K562 (cell line): ENCODE results near the gene WDR64. TPM values are rescaled to one million over a fixed set of nuclear protein-coding genes. Genes with fewer than 3 reads are reported as not detected.

ENCODE experiments used
- CHAMP1 ChIP-seq: fragments of 450-650 bp; IDR thresholded peaks from 2 replicates; pipeline ENCODE4 v1.6.1; 2016; ENCODE audit warnings: mild to moderate bottlenecking
- ELF1 ChIP-seq: fragments of 200-800 bp; sonication (Bioruptor generic); IDR thresholded peaks from 2 replicates; pipeline ENCODE4 v1.6.1; 2016; ENCODE audit warnings: missing genetic modification characterization, missing compliant biosample characterization
- ETV5 ChIP-seq: sonication (generic); formaldehyde crosslinking; IDR thresholded peaks from 2 replicates; pipeline ENCODE4 v1.4.0; 2020; ENCODE audit warnings: low read depth, mild to moderate bottlenecking, missing genetic modification reagents
- KDM2B ChIP-seq: fragments of 250-450 bp; sonication (Bioruptor Pico); IDR thresholded peaks from 2 replicates; pipeline ENCODE4 v1.8.0; 2021; ENCODE audit warnings: mild to moderate bottlenecking, moderate library complexity
- PHF20 ChIP-seq: fragments of 450-650 bp; IDR thresholded peaks from 2 replicates; pipeline ENCODE4 v1.6.1; 2018; ENCODE audit not compliant: partially characterized antibody
- RBM14 ChIP-seq: fragments of 200-400 bp; formaldehyde crosslinking; IDR thresholded peaks from 2 replicates; pipeline ENCODE4 v1.6.1; 2018; ENCODE audit warnings: low read depth, mild to moderate bottlenecking, low read length, moderate library complexity, borderline replicate concordance; ENCODE audit not compliant: insufficient read depth
- RREB1 ChIP-seq: fragments of 250-450 bp; sonication (Bioruptor Pico); IDR thresholded peaks from 2 replicates; pipeline ENCODE4 v1.4.0; 2020
- SAFB ChIP-seq: fragments of 200-400 bp; formaldehyde crosslinking; IDR thresholded peaks from 2 replicates; pipeline ENCODE4 v1.6.1; 2017; ENCODE audit warnings: low read depth, low read length, borderline replicate concordance
- SAP30 ChIP-seq: fragments of 200-600 bp; sonication (generic); IDR thresholded peaks from 2 replicates; pipeline ENCODE4 v1.6.1; 2012; ENCODE audit warnings: borderline replicate concordance, low read depth, mild to moderate bottlenecking, moderate library complexity, low read length, control low read depth, inconsistent platforms; ENCODE audit not compliant: insufficient read depth, poor library complexity, severe bottlenecking
- SMC3 ChIP-seq: conservative IDR thresholded peaks from 2 replicates; pipeline ENCODE4 v1.6.1; 2011; ENCODE audit warnings: low read depth, low read length, improper control_type of control experiment; ENCODE audit not compliant: insufficient read depth
- TFAP4 ChIP-seq: sonication (generic); formaldehyde crosslinking; IDR thresholded peaks from 2 replicates; pipeline ENCODE4 v1.8.0; 2022; ENCODE audit warnings: missing genetic modification reagents, mild to moderate bottlenecking, moderate library complexity, borderline replicate concordance
- ZNF263 ChIP-seq: sonication (generic); formaldehyde crosslinking; IDR thresholded peaks from 2 replicates; pipeline ENCODE4 v1.8.0; 2022; ENCODE audit warnings: mild to moderate bottlenecking, missing genetic modification reagents, borderline replicate concordance
- ZNF445 ChIP-seq: fragments of 250-450 bp; sonication (Bioruptor Pico); IDR thresholded peaks from 2 replicates; pipeline ENCODE4 v1.4.0; 2020; ENCODE audit warnings: low read depth, mild to moderate bottlenecking, moderate library complexity
- polyA plus RNA-seq, 8 experiments: library from polyadenylated mRNA; depleted of rRNA in 4 of 8; stranded (reverse) in 5 of 8; unstranded in 3 of 8; fragments of >200 nt; fragmentation: Nextera tagmentation in 2 of 8; fragmentation: Illumina TruSeq in 1 of 8; extraction: Ambion mirVana in 2 of 8; extraction: Trizol in 1 of 8; gene quantifications; 2 replicates each; pipeline versions ENCODE4 v1.2.1 to v1.2.3, GENCODE V29; 2011 to 2014; ENCODE audit warnings: inconsistent platforms in 1 of 8, missing spikeins in 1 of 8
- total RNA-seq, 7 experiments: library from RNA; depleted of rRNA in 6 of 7; stranded (reverse); fragments of >200 nt in 6 of 7; fragmentation: Illumina TruSeq in 2 of 7; extraction: Trizol in 2 of 7; gene quantifications; 2 replicates each; pipeline versions ENCODE4 v1.2.1 to v1.2.3, GENCODE V29; 2011 to 2021; ENCODE audit warnings: low replicate concordance in 1 of 7

WDR64 gene
- total and polyA plus RNA-seq, 9 of the 15 experiments (the other 6 are each of a cell fraction or from before 2014, with no cell fraction given): 0.06 to 0.29 (median 0.19) TPM; not detected in 5

GRCh38 chr1:241847796-241848685 is 196.0 kb downstream of the WDR64 start, which contains the start of gene EXO1 (continued):
- TF ChIP-seq RREB1 (CRISPR knock-in tag) (peak; percentile 18; the same call in 1 of the 2 replicates), ETV5 (peak; percentile 89), PHF20 (no peak), ZNF263 (CRISPR knock-in tag) (0 out of 2 replicates have a peak, but pooled peaks have one; percentile 77), ZNF445 (CRISPR knock-in tag) (no peak), RBM14 (no peak), ELF1 (peak; percentile 75), CHAMP1 (no peak), SAFB (no peak; the same call in 1 of the 2 replicates), SMC3 (peak; percentile 41; the same call in 1 of the 2 replicates), KDM2B (no peak), TFAP4 (CRISPR knock-in tag) (peak; percentile 88), SAP30 (peak; percentile 100)
